GM12878 (cell line): ENCODE data around the gene MCM3AP. TPM values are rescaled to one million over a fixed set of nuclear protein-coding genes. Genes with fewer than 3 reads are reported as not detected.

ENCODE experiments used
- ATAC-seq: fragments of 200-7000 bp; cut with Tn5 transposase; 3 replicates; pipeline ENCODE4 v1.9.1; 2020; ENCODE audit warnings: mild to moderate bottlenecking, moderate library complexity
- BruUV-seq: library from RNA; stranded (reverse); fragments of 400-500 nt; replicated peaks from 2 replicates; lab custom pipeline; 2021; lab: Mats Ljungman, UMichigan
- CTCF ChIA-PET: fragments of 300-600 bp; sonication (Branson Sonifier 250); formaldehyde crosslinking; extraction: SDS; loops from one replicate; lab custom pipeline; 2021; ENCODE audit warnings: inconsistent platforms; lab: Yijun Ruan, JAX
- POLR2A ChIA-PET: fragments of 350-600 bp; formaldehyde crosslinking; extraction: SDS; loops from one replicate; lab custom pipeline; 2021; ENCODE audit warnings: inconsistent platforms; lab: Charles Lee
- RAD21 ChIA-PET: fragments of 300-600 bp; sonication (Branson Sonifier 250); formaldehyde crosslinking; loops from one replicate; lab custom pipeline; 2023; ENCODE audit warnings: antibody characterized with exemption; ENCODE audit not compliant: unreplicated experiment; lab: Charles Lee
- SMC1A ChIA-PET: fragments of 300-600 bp; sonication (Branson Sonifier 250); formaldehyde crosslinking; loops from one replicate; lab custom pipeline; 2023; ENCODE audit not compliant: unreplicated experiment, uncharacterized antibody; lab: Charles Lee
- DNase-seq: peaks from one replicate; pipeline ENCODE4 v3.0.0-alpha.2; 2011; ENCODE audit warnings: low read depth, low spot score
- FAIRE-seq: peaks from 3 replicates; lab custom pipeline; 2011; peaks lifted over from hg19 to GRCh38; lab: Jason Lieb, UNC
- H2AFZ ChIP-seq: 2 replicates; pipeline ENCODE4 v1.6.0; 2011; ENCODE audit warnings: low read depth, low read length, control low read depth; ENCODE audit not compliant: control insufficient read depth
- H3K27ac ChIP-seq: 2 replicates; pipeline ENCODE4 v1.5.1; 2011; ENCODE audit warnings: control low read depth; ENCODE audit not compliant: control insufficient read depth, insufficient read depth
- H3K27me3 ChIP-seq, 2 experiments: replicated peaks in 1 of 2; 2 replicates each; pipeline versions ENCODE4 v1.6.0 to v1.6.1; 2011; ENCODE audit warnings: low read length in 1 of 2; ENCODE audit not compliant: control insufficient read depth in 2 of 2, insufficient read depth in 2 of 2
- H3K36me3 ChIP-seq, 2 experiments: 2 replicates each; pipeline ENCODE4 v1.5.1; 2011; ENCODE audit warnings: low read length in 1 of 2; ENCODE audit not compliant: control insufficient read depth in 2 of 2, insufficient read depth in 2 of 2
- H3K4me1 ChIP-seq: 2 replicates; pipeline ENCODE4 v1.6.1; 2011; ENCODE audit warnings: mild to moderate bottlenecking, low read length, moderate library complexity, mixed read lengths; ENCODE audit not compliant: control insufficient read depth, insufficient read depth
- H3K4me2 ChIP-seq: 2 replicates; pipeline ENCODE4 v1.6.0; 2011; ENCODE audit warnings: control low read depth; ENCODE audit not compliant: control insufficient read depth, insufficient read depth
- H3K4me3 ChIP-seq: fragments of 200-600 bp; sonication (generic); 2 replicates; pipeline ENCODE4 v1.5.1; 2016
- H3K79me2 ChIP-seq: 2 replicates; pipeline ENCODE4 v1.6.0; 2011; ENCODE audit warnings: low read length; ENCODE audit not compliant: control insufficient read depth, insufficient read depth
- H3K9ac ChIP-seq: 2 replicates; pipeline ENCODE4 v1.8.0; 2011; ENCODE audit warnings: low read length, control low read depth, mixed read lengths; ENCODE audit not compliant: control insufficient read depth, insufficient read depth
- H3K9me3 ChIP-seq: replicated peaks from 3 replicates; pipeline ENCODE4 v1.5.1; 2011; ENCODE audit warnings: mild to moderate bottlenecking, low read length; ENCODE audit not compliant: control insufficient read depth, insufficient read depth
- H4K20me1 ChIP-seq: 2 replicates; pipeline ENCODE4 v1.6.0; 2011; ENCODE audit not compliant: control insufficient read depth, insufficient read depth
- CBX5 ChIP-seq: sonication (generic); IDR thresholded peaks from 2 replicates; pipeline ENCODE4 v1.6.1; 2016; ENCODE audit warnings: low read depth, moderate library complexity, mild to moderate bottlenecking, inconsistent platforms
- CHD4 ChIP-seq: fragments of 200-600 bp; sonication (generic); IDR thresholded peaks from 2 replicates; pipeline ENCODE4 v1.6.1; 2016; ENCODE audit warnings: mild to moderate bottlenecking
- ETV6 ChIP-seq, 2 experiments: fragments of 450-650 bp in 1 of 2; IDR thresholded peaks in 1 of 2; conservative IDR thresholded peaks in 1 of 2; 2 replicates each; pipeline ENCODE4 v1.6.1; 2014; ENCODE audit warnings: antibody characterized with exemption in 1 of 2, borderline replicate concordance in 1 of 2, low read depth in 1 of 2, mild to moderate bottlenecking in 1 of 2, moderate library complexity in 1 of 2
- EZH2 ChIP-seq: IDR thresholded peaks from 2 replicates; pipeline ENCODE4 v1.6.1; 2012; ENCODE audit warnings: low read depth, mild to moderate bottlenecking, control low read depth, inconsistent platforms, low read length, borderline replicate concordance; ENCODE audit not compliant: control insufficient read depth
- HDAC2 ChIP-seq: fragments of 200-600 bp; sonication (generic); IDR thresholded peaks from 2 replicates; pipeline ENCODE4 v1.6.1; 2017
- KLF5 ChIP-seq: fragments of 450-650 bp; IDR thresholded peaks from 2 replicates; pipeline ENCODE4 v1.6.1; 2014; ENCODE audit warnings: mild to moderate bottlenecking; ENCODE audit not compliant: partially characterized antibody
- MAX ChIP-seq: IDR thresholded peaks from 2 replicates; pipeline ENCODE4 v1.6.1; 2012; ENCODE audit warnings: low read depth, low read length, improper control_type of control experiment
- NFIC ChIP-seq: IDR thresholded peaks from 2 replicates; pipeline ENCODE4 v1.6.1; 2012; ENCODE audit warnings: low read depth, mild to moderate bottlenecking, inconsistent platforms, low read length, moderate library complexity
- NR2C2 ChIP-seq: IDR thresholded peaks from 2 replicates; pipeline ENCODE4 v1.6.1; 2011; ENCODE audit warnings: borderline replicate concordance, low read depth; ENCODE audit not compliant: control insufficient read depth, insufficient read length
- NR2F1 ChIP-seq: fragments of 450-650 bp; conservative IDR thresholded peaks from 2 replicates; pipeline ENCODE4 v1.6.1; 2017; ENCODE audit warnings: mild to moderate bottlenecking
- PML ChIP-seq: IDR thresholded peaks from 2 replicates; pipeline ENCODE4 v1.6.1; 2012; ENCODE audit warnings: low read length, inconsistent platforms
- POLR2A ChIP-seq: IDR thresholded peaks from 2 replicates; pipeline ENCODE4 v1.6.1; 2011; ENCODE audit warnings: low read depth, mild to moderate bottlenecking, low read length
- RELA ChIP-seq: fragments of 450-650 bp; IDR thresholded peaks from 2 replicates; pipeline ENCODE4 v1.8.0; 2014; ENCODE audit warnings: borderline replicate concordance; ENCODE audit not compliant: partially characterized antibody
- REST ChIP-seq: IDR thresholded peaks from 2 replicates; pipeline ENCODE4 v1.6.1; 2012; ENCODE audit warnings: mild to moderate bottlenecking, low read depth, low read length
- SMAD1 ChIP-seq: fragments of 450-650 bp; IDR thresholded peaks from 2 replicates; pipeline ENCODE4 v1.6.1; 2018; ENCODE audit warnings: mild to moderate bottlenecking, low read depth; ENCODE audit not compliant: partially characterized antibody
- SMARCA5 ChIP-seq: fragments of 450-650 bp; IDR thresholded peaks from 2 replicates; pipeline ENCODE4 v1.6.1; 2017; ENCODE audit warnings: mild to moderate bottlenecking
- SUPT20H ChIP-seq: IDR thresholded peaks from 2 replicates; pipeline ENCODE4 v1.6.1; 2011; ENCODE audit warnings: low read depth, mild to moderate bottlenecking, low read length, moderate library complexity, borderline replicate concordance; ENCODE audit not compliant: control insufficient read depth
- USF1 ChIP-seq: IDR thresholded peaks from 2 replicates; pipeline ENCODE4 v1.6.1; 2011; ENCODE audit warnings: borderline replicate concordance, low read depth, mild to moderate bottlenecking, moderate library complexity, mixed read lengths, low read length; ENCODE audit not compliant: insufficient read depth; ENCODE audit errors: extremely low read length
- ZBED1 ChIP-seq: IDR thresholded peaks from 2 replicates; pipeline ENCODE4 v1.6.1; 2016; ENCODE audit warnings: borderline replicate concordance
- WGBS: methylation state at CpG from one replicate; pipeline ENCODE4 v1.1.6; 2016; ENCODE audit warnings: low lambda C conversion rate; ENCODE audit not compliant: insufficient replicate concordance, insufficient coverage; ENCODE audit errors: missing lambda C conversion rate; 5-methylcytosine and 5-hydroxymethylcytosine counted together
- in situ Hi-C: fragments of 300-500 bp; cut with MboI; formaldehyde crosslinking; loops from 9 replicates; pipeline ENCODE4 v1.14.3; 2018; ENCODE audit warnings: mixed read lengths
- intact Hi-C: fragments of 100-400 bp; cut with micrococcal nuclease; formaldehyde crosslinking; loops from one replicate; pipeline ENCODE4 v1.14.2; 2022; ENCODE audit not compliant: unreplicated experiment
- polyA plus RNA-seq, 11 experiments: library from polyadenylated mRNA; depleted of rRNA in 4 of 11; unstranded in 6 of 11; stranded (reverse) in 5 of 11; fragments of >200 nt; fragmentation: Nextera tagmentation in 4 of 11; fragmentation: Illumina TruSeq in 1 of 11; extraction: Ambion mirVana in 4 of 11; extraction: Trizol in 1 of 11; gene quantifications; 1 replicate in 1 of 11; 2 replicates in 10 of 11; pipeline versions ENCODE4 v1.2.1 to v1.2.3, GENCODE V29; 2011 to 2016; ENCODE audit warnings: inconsistent platforms in 2 of 11, missing spikeins in 2 of 11, low read depth in 1 of 11
- total RNA-seq, 4 experiments: library from RNA; depleted of rRNA in 3 of 4; stranded (reverse); fragments of >200 nt in 3 of 4; fragmentation: Illumina TruSeq in 1 of 4; extraction: Trizol in 1 of 4; gene quantifications; 2 replicates each; pipeline versions ENCODE4 v1.2.1 to v1.2.3, GENCODE V29; 2013 to 2021

The MCM3AP gene
- total and polyA plus RNA-seq, 10 of the 15 experiments (the other 5 are each of a cell fraction or from before 2014, with no cell fraction given) = 6.1 to 95.7 (median 47.0) TPM

GRCh38 chr21:46323710-46324389 lies 38.4 kb upstream of the MCM3AP start, which contains the start of the genes C21orf58 and PCNT:
C21orf58 (minus strand) TSS chr21:46323870; CDS start chr21:46322738, 1,132 bp downstream.
PCNT (plus strand) TSS chr21:46324156; CDS start chr21:46324229, 73 bp downstream.
- H3K27ac ChIP-seq = peak within 1 kb of the TSS; percentile 94
- H3K4me1 ChIP-seq = peaks cover 5% of the 10 kb centered on the region
- H2AFZ ChIP-seq = peak within 1 kb of the TSS; percentile 78
- FAIRE-seq (peak; percentile 78), ATAC-seq (peak; percentile 91), DNase-seq (peak; percentile 89)
- RAD21 ChIA-PET = interaction anchor here (0.6 to 1.6 kb wide), 5 partner anchors 36 to 180 kb away, joined by 3 to 8 read pairs (median 4); partner anchors contain the start of gene LSS
- SMC1A ChIA-PET = interaction anchor here (0.8 to 1.3 kb wide), 2 partner anchors 39 to 71 kb away, joined by 4 read pairs; no protein-coding TSS in a partner anchor
- peaks cover 0 to 3% of the 10 kb centered on the region in 2 experiments; a peak in 2 of 4 replicates for H3K36me3 ChIP-seq
- POLR2A ChIA-PET = interaction anchor here (0.5 to 2.3 kb wide), 4 partner anchors 38 to 97 kb away, joined by 3 to 7 read pairs (median 5); partner anchors contain the start of genes MCM3AP and YBEY
- peak within 1 kb of the TSS; percentile 88 for H3K4me3 ChIP-seq
- CTCF ChIA-PET = interaction anchor here (1.7 kb wide), 1 partner anchor 314 kb away, joined by 4 read pairs; no protein-coding TSS in a partner anchor
- WGBS = under 1% methylated on average over 61 of the region's 76 CpGs
- no TSS peak for BruUV-seq
- peaks cover 60% of the 10 kb centered on the region for H3K79me2 ChIP-seq
- no peaks in the 10 kb centered on the region for H4K20me1 ChIP-seq
- no peaks in the 10 kb centered on the region for H3K27me3 ChIP-seq
- no peaks in the 10 kb centered on the region for H3K9me3 ChIP-seq
- intact Hi-C loops (loop anchor here (1.0 to 5.0 kb wide), 4 partner anchors 38 to 133 kb away; partner anchors contain the start of genes DIP2A, LSS and YBEY), in situ Hi-C loops (no loop called here)
- peak within 1 kb of the TSS; percentile 96 for H3K9ac ChIP-seq
- H3K4me2 ChIP-seq = peak within 1 kb of the TSS; percentile 75
- TF ChIP-seq CBX5 (no peak), SMAD1 (no peak), EZH2 (no peak), PML (no peak), NFIC (no peak), KLF5 (no peak), REST (no peak), USF1 (no peak), ZBED1 (no peak), NR2F1 (no peak), POLR2A (peak; percentile 89), RELA (no peak), MAX (0 out of 2 replicates have a peak, but pooled peaks have one; percentile 35), HDAC2 (no peak), SUPT20H (no peak), SMARCA5 (peak; percentile 91), CHD4 (no peak), ETV6 (conservative IDR thresholded peaks at IDR 0.05 in 1 of 2, IDR thresholded peaks at IDR 0.05 in 1 of 2; ENCODE audit: borderline replicate concordance in 1 of 2, low read depth in 1 of 2) (no peak), NR2C2 (no peak)
